SK-N-SH treated with all-trans-retinoic acid at 6 μM for 48 hours (cell line): ENCODE measurements around the gene ACADVL.

Experiments used
- ATAC-seq: fragments of 200-7000 bp; cut with Tn5 transposase; 3 replicates; pipeline ENCODE4 v1.9.1; 2020; ENCODE audit warnings: mild to moderate bottlenecking, moderate library complexity
- BACH2 ChIP-seq: fragments of 250-450 bp; sonication (Bioruptor Pico); IDR thresholded peaks from 2 replicates; pipeline ENCODE4 v1.9.0; 2021; ENCODE audit warnings: mild to moderate bottlenecking, borderline replicate concordance
- CREB5 ChIP-seq: fragments of 250-450 bp; sonication (Bioruptor Pico); IDR thresholded peaks from 2 replicates; pipeline ENCODE4 v1.5.1; 2020; ENCODE audit warnings: low read depth, mild to moderate bottlenecking, moderate library complexity
- CSDC2 ChIP-seq: fragments of 250-450 bp; sonication (Bioruptor Pico); IDR thresholded peaks from 2 replicates; pipeline ENCODE4 v1.5.0; 2020; ENCODE audit warnings: mild to moderate bottlenecking, moderate library complexity
- CSRNP3 ChIP-seq: fragments of 250-450 bp; sonication (Bioruptor Pico); IDR thresholded peaks from 2 replicates; pipeline ENCODE4 v1.5.1; 2021; ENCODE audit warnings: mild to moderate bottlenecking, moderate library complexity
- GLIS3 ChIP-seq: fragments of 250-450 bp; sonication (Bioruptor Pico); IDR thresholded peaks from 2 replicates; pipeline ENCODE4 v1.5.0; 2020; ENCODE audit warnings: mild to moderate bottlenecking, moderate library complexity
- ISL1 ChIP-seq: fragments of 250-450 bp; sonication (Bioruptor Pico); IDR thresholded peaks from 2 replicates; pipeline ENCODE4 v2.1.2; 2022; ENCODE audit warnings: mild to moderate bottlenecking, moderate library complexity
- OSR1 ChIP-seq: fragments of 250-450 bp; sonication (Bioruptor Pico); IDR thresholded peaks from 2 replicates; pipeline ENCODE4 v1.8.0; 2022; ENCODE audit warnings: moderate library complexity, mild to moderate bottlenecking, inconsistent platforms
- PATZ1 ChIP-seq: fragments of 250-450 bp; sonication (Bioruptor Pico); IDR thresholded peaks from 2 replicates; pipeline ENCODE4 v1.8.0; 2020; ENCODE audit warnings: mild to moderate bottlenecking, moderate library complexity, borderline replicate concordance
- POU6F1 ChIP-seq: fragments of 250-450 bp; sonication (Bioruptor Pico); IDR thresholded peaks from 2 replicates; pipeline ENCODE4 v1.8.0; 2021; ENCODE audit warnings: low read depth, mild to moderate bottlenecking, moderate library complexity, borderline replicate concordance
- RARB ChIP-seq: fragments of 250-450 bp; sonication (Bioruptor Pico); IDR thresholded peaks from 2 replicates; pipeline ENCODE4 v1.8.0; 2021; ENCODE audit warnings: mild to moderate bottlenecking, moderate library complexity
- SNAI2 ChIP-seq: fragments of 250-450 bp; sonication (Bioruptor Pico); IDR thresholded peaks from 2 replicates; pipeline ENCODE4 v1.5.0; 2020; ENCODE audit warnings: mild to moderate bottlenecking, moderate library complexity
- TCF4 ChIP-seq: fragments of 250-450 bp; sonication (Bioruptor Pico); IDR thresholded peaks from 2 replicates; pipeline ENCODE4 v1.8.0; 2021; ENCODE audit warnings: mild to moderate bottlenecking, moderate library complexity, borderline replicate concordance
- TOX ChIP-seq: fragments of 250-450 bp; sonication (Bioruptor Pico); IDR thresholded peaks from 2 replicates; pipeline ENCODE4 v1.8.0; 2021; ENCODE audit warnings: mild to moderate bottlenecking, moderate library complexity, borderline replicate concordance
- ZC3H10 ChIP-seq: fragments of 250-450 bp; sonication (Bioruptor Pico); IDR thresholded peaks from 2 replicates; pipeline ENCODE4 v1.5.1; 2021; ENCODE audit warnings: mild to moderate bottlenecking, moderate library complexity
- ZFP30 ChIP-seq: fragments of 450-650 bp; formaldehyde crosslinking; IDR thresholded peaks from 2 replicates; pipeline ENCODE4 v1.5.0; 2022; ENCODE audit warnings: mild to moderate bottlenecking, moderate library complexity
- ZNF565 ChIP-seq: fragments of 450-650 bp; formaldehyde crosslinking; conservative IDR thresholded peaks from 2 replicates; pipeline ENCODE4 v1.5.0; 2020; ENCODE audit warnings: low read depth, mild to moderate bottlenecking, moderate library complexity
- ZNF70 ChIP-seq: fragments of 450-650 bp; formaldehyde crosslinking; IDR thresholded peaks from 2 replicates; pipeline ENCODE4 v1.5.0; 2020; ENCODE audit warnings: mild to moderate bottlenecking, moderate library complexity
- ZNF8 ChIP-seq: fragments of 450-650 bp; formaldehyde crosslinking; IDR thresholded peaks from 2 replicates; pipeline ENCODE4 v1.5.0; 2020; ENCODE audit warnings: mild to moderate bottlenecking, moderate library complexity

ACADVL gene

GRCh38 chr17:7177191-7177953, 42.4 kb upstream of the ACADVL start (continued):
- TF ChIP-seq PATZ1 (no peak), ZNF70 (CRISPR knock-in tag) (no peak)
- TF ChIP-seq, all 23 proteins: peak for 0

GRCh38 chr17:7177954-7178477, 41.7 kb upstream of the ACADVL start:
- TF ChIP-seq BACH2 (CRISPR knock-in tag) = no peak
- no peak for TF ChIP-seq GLIS3 (CRISPR knock-in tag)
- TF ChIP-seq PATZ1 = no peak
- no peak for TF ChIP-seq CSDC2
- TF ChIP-seq CREB5 (CRISPR knock-in tag) = no peak
- no peak for TF ChIP-seq ZNF565 (CRISPR knock-in tag)
- no peak for TF ChIP-seq ZNF8 (CRISPR knock-in tag)
- peak; percentile 42 for ATAC-seq

GRCh38 chr17:7178973-7179316, 40.8 kb upstream of the ACADVL start:
- no peak for TF ChIP-seq ZNF565 (CRISPR knock-in tag)
- TF ChIP-seq ZFP30 (CRISPR knock-in tag) = no peak
- no peak for TF ChIP-seq RARB (CRISPR knock-in tag)
- TF ChIP-seq CREB5 (CRISPR knock-in tag) = no peak
- TF ChIP-seq ISL1 (CRISPR knock-in tag) = no peak
- no peak for TF ChIP-seq OSR1 (CRISPR knock-in tag)
- no peak for TF ChIP-seq CSDC2
- no peak for TF ChIP-seq ZNF70 (CRISPR knock-in tag)
- no peak for TF ChIP-seq CSRNP3
- TF ChIP-seq GLIS3 (CRISPR knock-in tag) = no peak
- no peak for ATAC-seq

- ATAC-seq = no peak
- TF ChIP-seq PATZ1 = no peak
- TF ChIP-seq ISL1 (CRISPR knock-in tag) = no peak
- no peak for TF ChIP-seq TCF4 (CRISPR knock-in tag)
- no peak for TF ChIP-seq ZNF70 (CRISPR knock-in tag)
- TF ChIP-seq ZNF8 (CRISPR knock-in tag) = no peak
- TF ChIP-seq BACH2 (CRISPR knock-in tag) = no peak
- no peak for TF ChIP-seq POU6F1 (CRISPR knock-in tag)
- TF ChIP-seq ZC3H10 (CRISPR knock-in tag) = no peak
- no peak for TF ChIP-seq SNAI2 (CRISPR knock-in tag)
- TF ChIP-seq OSR1 (CRISPR knock-in tag) = no peak
- no peak for TF ChIP-seq GLIS3 (CRISPR knock-in tag)
- TF ChIP-seq TOX (CRISPR knock-in tag) = no peak
These were observed 40.2 kb upstream of the ACADVL start, which contains the start of gene ASGR1 for GRCh38 chr17:7179317-7180254. Gene ASGR1 (minus strand): TSS chr17:7179370. CDS start chr17:7178563, 807 bp downstream.
